ENCODE results near the gene TNS1. TPM values are rescaled to one million over a fixed set of nuclear protein-coding genes. Genes with fewer than 3 reads are reported as not detected.

Gene TNS1
- total RNA-seq, 1 experiment from 2014 or later: 6.2 TPM

- no peaks in the 10 kb centered on the region for H3K9me2 ChIP-seq (ENCODE audit: insufficient read depth)
- H3K36me3 ChIP-seq (ENCODE audit: control insufficient read depth in 1 of 2, insufficient read depth in 2 of 2, low read length in 2 of 2): no peaks in the 10 kb centered on the region
- intact Hi-C loops (cut with micrococcal nuclease): no loop called here
- ATAC-seq (no peak), DNase-seq (ENCODE audit: low read depth, low spot score) (no peak)
- ChIA-PET CTCF (no interaction called here), RAD21 (ENCODE audit: low non-redundant PET in 1 of 2, low total read pairs in 2 of 2, uncharacterized antibody in 2 of 2, unreplicated experiment in 2 of 2) (no interaction called here), POLR2A (no interaction called here)
- H3K27ac ChIP-seq (ENCODE audit: low read depth, low read length): no peak overlapping the region
- H3K4me1 ChIP-seq (ENCODE audit: control insufficient read depth in 1 of 2, insufficient read depth in 2 of 2, low read length in 2 of 2): peaks cover 35 to 48% of the 10 kb centered on the region in 2 experiments
- TF ChIP-seq EGR1 (IDR thresholded peaks at IDR 0.05; ENCODE audit: low read depth): no peak
- TF ChIP-seq POLR2AphosphoS5 (IDR thresholded peaks at IDR 0.05; ENCODE audit: low read depth, low read length): no peak
- TF ChIP-seq MAX (IDR thresholded peaks at IDR 0.05): no peak
- TF ChIP-seq SRF (IDR thresholded peaks at IDR 0.05; ENCODE audit: low read depth): no peak
- TF ChIP-seq ZBTB33 (IDR thresholded peaks at IDR 0.05; ENCODE audit: extremely low read depth, insufficient replicate concordance, low read length): no peak
- no peak for TF ChIP-seq FOSL1 (IDR thresholded peaks at IDR 0.05; ENCODE audit: low read depth)
- no peak for TF ChIP-seq SP1 (IDR thresholded peaks at IDR 0.05; ENCODE audit: low read depth)
- no peak for TF ChIP-seq EZH2 (IDR thresholded peaks at IDR 0.05)
- no peak for TF ChIP-seq EZH2phosphoT487 (IDR thresholded peaks at IDR 0.05; ENCODE audit: borderline replicate concordance)
- no peak for TF ChIP-seq TCF7L2 (IDR thresholded peaks at IDR 0.05; ENCODE audit: borderline replicate concordance, extremely low read depth, insufficient read depth, insufficient read length)
- no peak for TF ChIP-seq REST (IDR thresholded peaks at IDR 0.05; ENCODE audit: low read depth)
- no peak for TF ChIP-seq ELF1 (IDR thresholded peaks at IDR 0.05; ENCODE audit: borderline replicate concordance, low read depth)
- no peak for TF ChIP-seq ATF3 (IDR thresholded peaks at IDR 0.05)
- no peak for TF ChIP-seq ZNF274 (IDR thresholded peaks at IDR 0.05; ENCODE audit: low read depth, low read length)
- TF ChIP-seq CEBPB (IDR thresholded peaks at IDR 0.05; ENCODE audit: low read depth): no peak
- TF ChIP-seq POLR2A (IDR thresholded peaks at IDR 0.05; ENCODE audit: borderline replicate concordance, extremely low read depth, insufficient read depth, insufficient read length): no peak
- no peak for TF ChIP-seq SIN3A (IDR thresholded peaks at IDR 0.05; ENCODE audit: low read depth)
- H3K9me3 ChIP-seq (ENCODE audit: control insufficient read depth in 1 of 2, insufficient read depth in 1 of 2, low read depth in 1 of 2, low read length in 2 of 2): peaks cover 0 to 4% of the 10 kb centered on the region in 2 experiments; a peak in 1 of 4 replicates
- H3K4me2 ChIP-seq (ENCODE audit: low read length): 0 out of 2 replicates have a peak overlapping the region, but pooled peaks have one; percentile 23
- no peaks in the 10 kb centered on the region for H4K20me1 ChIP-seq (ENCODE audit: insufficient read depth)
- H3K27me3 ChIP-seq (ENCODE audit: insufficient read depth, low read length): no peaks in the 10 kb centered on the region
- H2AFZ ChIP-seq (ENCODE audit: low read depth, low read length, poor library complexity, severe bottlenecking): no peak overlapping the region
- BruUV-seq (replicated peaks): no TSS peak
- H3K9ac ChIP-seq (ENCODE audit: low read length): no peak overlapping the region
- no peak overlapping the region for H3K4me3 ChIP-seq (replicated peaks in 1 of 2; ENCODE audit: low read depth in 1 of 2, low read length in 2 of 2)
- H3K79me2 ChIP-seq (ENCODE audit: insufficient read depth, low read length): no peaks in the 10 kb centered on the region
Measured at GRCh38 chr2:217847115-217847514, 155.7 kb downstream of the TNS1 start.

Measured in HCT116 (cell line).